ENCODE results near the gene WRNIP1.

DNA sequence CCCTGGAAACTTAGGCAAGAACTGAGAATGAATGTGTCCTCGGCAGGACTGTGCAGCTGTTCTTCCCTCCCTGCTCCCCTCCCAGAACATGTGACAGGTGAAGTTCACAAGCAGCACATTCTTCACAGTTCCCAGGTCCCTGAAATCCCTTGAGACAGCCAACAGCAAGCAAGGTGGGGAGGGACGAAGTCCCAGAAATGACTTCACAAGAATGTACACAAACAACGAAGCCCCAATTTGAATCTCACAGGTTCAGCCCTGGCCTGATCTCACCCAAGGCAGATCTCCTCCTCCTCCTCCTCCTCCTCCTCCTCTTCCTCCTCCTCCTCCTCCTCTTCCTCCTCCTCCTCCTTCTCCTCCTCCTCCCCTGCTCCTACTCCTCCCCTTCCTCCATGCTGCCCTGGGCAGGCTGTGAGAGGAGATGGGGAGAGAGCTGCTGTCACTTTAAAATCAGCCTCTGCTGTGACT is 32.4 kb downstream of the WRNIP1 start:
- TF ChIP-seq, protein P1, sequence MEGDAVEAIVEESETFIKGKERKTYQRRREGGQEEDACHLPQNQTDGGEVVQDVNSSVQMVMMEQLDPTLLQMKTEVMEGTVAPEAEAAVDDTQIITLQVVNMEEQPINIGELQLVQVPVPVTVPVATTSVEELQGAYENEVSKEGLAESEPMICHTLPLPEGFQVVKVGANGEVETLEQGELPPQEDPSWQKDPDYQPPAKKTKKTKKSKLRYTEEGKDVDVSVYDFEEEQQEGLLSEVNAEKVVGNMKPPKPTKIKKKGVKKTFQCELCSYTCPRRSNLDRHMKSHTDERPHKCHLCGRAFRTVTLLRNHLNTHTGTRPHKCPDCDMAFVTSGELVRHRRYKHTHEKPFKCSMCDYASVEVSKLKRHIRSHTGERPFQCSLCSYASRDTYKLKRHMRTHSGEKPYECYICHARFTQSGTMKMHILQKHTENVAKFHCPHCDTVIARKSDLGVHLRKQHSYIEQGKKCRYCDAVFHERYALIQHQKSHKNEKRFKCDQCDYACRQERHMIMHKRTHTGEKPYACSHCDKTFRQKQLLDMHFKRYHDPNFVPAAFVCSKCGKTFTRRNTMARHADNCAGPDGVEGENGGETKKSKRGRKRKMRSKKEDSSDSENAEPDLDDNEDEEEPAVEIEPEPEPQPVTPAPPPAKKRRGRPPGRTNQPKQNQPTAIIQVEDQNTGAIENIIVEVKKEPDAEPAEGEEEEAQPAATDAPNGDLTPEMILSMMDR (IDR thresholded peaks at IDR 0.05): no peak
- TF ChIP-seq POLR2AphosphoS5 (IDR thresholded peaks at IDR 0.05) (no peak), POLR2A (IDR thresholded peaks at IDR 0.05) (no peak), EP300 (IDR thresholded peaks at IDR 0.05) (no peak)

All from sigmoid colon (tissue), 4 donors.